ENCODE measurements around the gene UGT1A7. TPM values are rescaled to one million over a fixed set of nuclear protein-coding genes. Genes with fewer than 3 reads are reported as not detected.
A peak's percentile ranks its signal among the peaks of the same experiment; 100 is the strongest.

The UGT1A7 gene
- total and polyA plus RNA-seq, 9 of the 15 experiments (the other 6 are each of a cell fraction or from before 2014, with no cell fraction given): not detected

- TF ChIP-seq RFX7 (CRISPR knock-in tag; IDR thresholded peaks at IDR 0.05) (no peak), ETS1 (conservative IDR thresholded peaks at IDR 0.05; ENCODE audit: control insufficient read depth, low read depth, low read length) (no peak), ARID1B (IDR thresholded peaks at IDR 0.05) (peak; percentile 82), SMARCA4 (IDR thresholded peaks at IDR 0.05) (peak; percentile 79; the same call in 1 of the 2 replicates), ZNF280A (IDR thresholded peaks at IDR 0.05; ENCODE audit: low read depth, partially characterized antibody) (no peak), MLLT1 (IDR thresholded peaks at IDR 0.05) (no peak), HOXB6 (CRISPR knock-in tag; IDR thresholded peaks at IDR 0.05; ENCODE audit: borderline replicate concordance) (no peak), MNT (conservative IDR thresholded peaks at IDR 0.05) (no peak), PHB (CRISPR knock-in tag; IDR thresholded peaks at IDR 0.05) (no peak), PPARD (CRISPR knock-in tag; IDR thresholded peaks at IDR 0.05) (no peak), MXD1 (CRISPR knock-in tag; IDR thresholded peaks at IDR 0.05; ENCODE audit: borderline replicate concordance, poor library complexity, severe bottlenecking) (no peak), ZBTB9 (CRISPR knock-in tag; IDR thresholded peaks at IDR 0.05) (no peak), SMAD3 (CRISPR knock-in tag; conservative IDR thresholded peaks at IDR 0.05) (no peak), ZKSCAN8 (CRISPR knock-in tag; IDR thresholded peaks at IDR 0.05) (no peak), ILF3 (IDR thresholded peaks at IDR 0.05; ENCODE audit: borderline replicate concordance) (no peak), CREBBP (IDR thresholded peaks at IDR 0.05; ENCODE audit: low read depth, low read length) (no peak), IRF9 (tag; IDR thresholded peaks at IDR 0.05) (no peak), KLF13 (tag; IDR thresholded peaks at IDR 0.05; ENCODE audit: borderline replicate concordance, low read depth) (no peak), ZNF445 (CRISPR knock-in tag; IDR thresholded peaks at IDR 0.05; ENCODE audit: low read depth) (no peak)
These were observed 18.4 kb downstream of the UGT1A7 start (continued) for GRCh38 chr2:233700028-233700635.
